GM12891 (cell line): ENCODE data around the gene DRAM1.
"Not testable (repeated sequence)": the region's sequence is repeated elsewhere in the genome, so short reads cannot be mapped to it uniquely, and the experiment has no call there.

Experiments used
- POLR2A ChIP-seq: IDR thresholded peaks from 2 replicates; pipeline ENCODE4 v1.6.1; 2011; ENCODE audit warnings: low read depth, low read length, control low read depth
- POLR2AphosphoS5 ChIP-seq: IDR thresholded peaks from 2 replicates; pipeline ENCODE4 v1.6.1; 2011; ENCODE audit warnings: low read depth, low read length, control low read depth
- TAF1 ChIP-seq: IDR thresholded peaks from 2 replicates; pipeline ENCODE4 v1.6.1; 2011; ENCODE audit warnings: low read depth, low read length, control low read depth

DNA sequence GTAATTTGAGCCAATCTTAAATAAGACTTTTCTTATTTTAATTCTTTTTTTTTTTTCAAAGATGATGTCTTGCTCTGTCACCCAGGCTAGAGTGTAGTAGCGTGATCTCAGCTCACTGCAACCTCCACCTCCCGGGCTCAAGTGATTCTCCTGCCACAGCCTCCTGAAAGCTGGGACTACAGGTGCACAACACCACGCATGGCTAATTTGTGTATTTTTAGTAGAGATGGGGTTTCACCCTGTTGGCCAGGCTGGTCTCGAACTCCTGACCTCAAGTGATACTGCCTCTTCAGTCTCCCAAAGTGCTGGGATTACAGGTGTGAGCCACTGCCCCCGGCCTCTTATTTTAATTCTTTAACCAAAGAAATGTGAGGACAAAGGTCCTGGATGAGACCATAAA lies 20.8 kb upstream of the DRAM1 start:
- not testable (repeated sequence) for TF ChIP-seq POLR2A, POLR2AphosphoS5, TAF1
